Stimulated activated CD4-positive, alpha-beta T cell treated with anti-CD3 and anti-CD28 coated beads, TNF-alpha, amount 100 ng/mL, for 24 hours (primary cell): ENCODE results near the gene CDKN1B.

Experiments used
- DNase-seq, 3 experiments: peaks; one replicate each; pipeline ENCODE4 v3.0.0-alpha.2; 2020; ENCODE audit warnings: low read depth in 3 of 3

CDKN1B gene

GRCh38 chr12:12716793-12717585 lies at the start of gene CDKN1B:
TSS of gene CDKN1B (plus strand) at chr12:12717368. CDS start at chr12:12717840, 472 bp downstream.
- DNase-seq: peak; percentile 67 to 82 (median 76)

- DNase-seq: no peak
Measured at GRCh38 chr12:12668005-12668404, 49.2 kb upstream of the CDKN1B start.

- DNase-seq: no peak
Measured at GRCh38 chr12:12669020-12669419, 48.1 kb upstream of the CDKN1B start.

GRCh38 chr12:12671850-12672660 lies 45.1 kb upstream of the CDKN1B start:
- DNase-seq: no peak

- no peak for DNase-seq
Measured at GRCh38 chr12:12673296-12673695, 43.9 kb upstream of the CDKN1B start.

- DNase-seq: no peak
Measured at GRCh38 chr12:12676605-12677004, 40.6 kb upstream of the CDKN1B start.

GRCh38 chr12:12681061-12681765 lies 36.0 kb upstream of the CDKN1B start:
- no peak for DNase-seq

- DNase-seq: no peak
Measured at GRCh38 chr12:12682284-12682683, 34.9 kb upstream of the CDKN1B start.

- DNase-seq: no peak
Measured at GRCh38 chr12:12683136-12683697, 34.0 kb upstream of the CDKN1B start.

GRCh38 chr12:12683725-12684124 lies 33.4 kb upstream of the CDKN1B start:
- no peak for DNase-seq

- DNase-seq: no peak
Measured at GRCh38 chr12:12684375-12685106, 32.6 kb upstream of the CDKN1B start.

GRCh38 chr12:12685305-12685704 lies 31.9 kb upstream of the CDKN1B start:
- no peak for DNase-seq

- no peak for DNase-seq
Measured at GRCh38 chr12:12686472-12686871, 30.7 kb upstream of the CDKN1B start.

GRCh38 chr12:12686925-12687324 lies 30.2 kb upstream of the CDKN1B start:
- no peak for DNase-seq

GRCh38 chr12:12689647-12690300 lies 27.4 kb upstream of the CDKN1B start:
- DNase-seq: no peak

- DNase-seq: no peak
Measured at GRCh38 chr12:12691549-12691948, 25.6 kb upstream of the CDKN1B start.

- no peak for DNase-seq
Measured at GRCh38 chr12:12693111-12693671, 24.0 kb upstream of the CDKN1B start.

- DNase-seq: peak; percentile 80 to 85 (median 84)
Measured at GRCh38 chr12:12696562-12697383, 20.4 kb upstream of the CDKN1B start.

- DNase-seq: no peak
Measured at GRCh38 chr12:12699345-12699744, 17.8 kb upstream of the CDKN1B start.
